IPS DF 6.9 (cell line): ENCODE measurements around the gene AQP3.
"Not testable (repeated sequence)": the region's sequence is repeated elsewhere in the genome, so short reads cannot be mapped to it uniquely, and the experiment has no call there.

ENCODE experiments used
- DNase-seq: peaks from one replicate; pipeline ENCODE4 v3.0.0-alpha.2; 2013; ENCODE audit warnings: low read depth, low spot score
- H3K27ac ChIP-seq: one replicate; pipeline ENCODE4 v1.5.1; 2013; ENCODE audit warnings: low read length, control low read depth
- H3K27me3 ChIP-seq: 2 replicates; pipeline ENCODE4 v1.6.1; 2013; ENCODE audit warnings: mild to moderate bottlenecking, low read length; ENCODE audit not compliant: control insufficient read depth, insufficient read depth
- H3K36me3 ChIP-seq: 2 replicates; pipeline ENCODE4 v1.6.1; 2013; ENCODE audit warnings: low read length; ENCODE audit not compliant: control insufficient read depth, insufficient read depth
- H3K4me1 ChIP-seq: 2 replicates; pipeline ENCODE4 v1.6.1; 2013; ENCODE audit warnings: low read length; ENCODE audit not compliant: control insufficient read depth, insufficient read depth
- H3K4me3 ChIP-seq: 2 replicates; pipeline ENCODE4 v1.5.1; 2013; ENCODE audit warnings: mild to moderate bottlenecking, low read length
- H3K9me3 ChIP-seq: 2 replicates; pipeline ENCODE4 v1.6.1; 2013; ENCODE audit warnings: low read length, inconsistent platforms; ENCODE audit not compliant: control insufficient read depth, insufficient read depth
- WGBS: extraction: QIAGEN DNeasy Blood & Tissue Kit; methylation state at CpG from one replicate; pipeline ENCODE4 v1.1.7; 2013; ENCODE audit warnings: mixed read lengths, missing lambda C conversion rate; ENCODE audit not compliant: insufficient read length, insufficient coverage; 5-methylcytosine and 5-hydroxymethylcytosine counted together

AQP3 gene

GRCh38 chr9:33415501-33416038 is 31.8 kb downstream of the AQP3 start:
- no peaks in the 10 kb centered on the region for H3K4me1 ChIP-seq
- H3K27me3 ChIP-seq, result no peaks in the 10 kb centered on the region
- no peak overlapping the region for H3K27ac ChIP-seq
- H3K4me3 ChIP-seq, result no peak overlapping the region
- H3K9me3 ChIP-seq, result no peaks in the 10 kb centered on the region
- no peaks in the 10 kb centered on the region for H3K36me3 ChIP-seq
- no CpG with 5 or more reads among the region's 9 CpGs for WGBS
- peak; percentile 76 for DNase-seq

GRCh38 chr9:33414889-33415500 is 32.4 kb downstream of the AQP3 start:
- H3K4me1 ChIP-seq, result no peaks in the 10 kb centered on the region
- no peak for DNase-seq
- H3K4me3 ChIP-seq, result no peak overlapping the region
- WGBS, result no CpG with 5 or more reads among the region's 13 CpGs
- H3K9me3 ChIP-seq, result no peaks in the 10 kb centered on the region
- no peak overlapping the region for H3K27ac ChIP-seq
- H3K36me3 ChIP-seq, result no peaks in the 10 kb centered on the region
- H3K27me3 ChIP-seq, result no peaks in the 10 kb centered on the region

GRCh38 chr9:33414268-33414667 is 33.1 kb downstream of the AQP3 start:
- no peak for DNase-seq
- Histone ChIP-seq H3K4me3 (no peak overlapping the region), H3K36me3 (no peaks in the 10 kb centered on the region), H3K27me3 (no peaks in the 10 kb centered on the region), H3K9me3 (no peaks in the 10 kb centered on the region), H3K27ac (no peak overlapping the region), H3K4me1 (no peaks in the 10 kb centered on the region)
- WGBS, result no CpG with 5 or more reads among the region's 3 CpGs

GRCh38 chr9:33408087-33408486 is 39.3 kb downstream of the AQP3 start:
- H3K9me3 ChIP-seq, result no peaks in the 10 kb centered on the region
- no peak for DNase-seq
- H3K36me3 ChIP-seq, result no peaks in the 10 kb centered on the region
- WGBS, result no CpG with 5 or more reads among the region's 5 CpGs
- H3K27me3 ChIP-seq, result no peaks in the 10 kb centered on the region
- no peak overlapping the region for H3K27ac ChIP-seq
- no peak overlapping the region for H3K4me3 ChIP-seq
- no peaks in the 10 kb centered on the region for H3K4me1 ChIP-seq

GRCh38 chr9:33407061-33407460 is 40.3 kb downstream of the AQP3 start:
- Histone ChIP-seq H3K36me3 (no peaks in the 10 kb centered on the region), H3K27me3 (no peaks in the 10 kb centered on the region), H3K27ac (no peak overlapping the region), H3K4me3 (no peak overlapping the region), H3K9me3 (no peaks in the 10 kb centered on the region), H3K4me1 (no peaks in the 10 kb centered on the region)
- no CpG with 5 or more reads among the region's 3 CpGs for WGBS
- no peak for DNase-seq

GRCh38 chr9:33404788-33405362 is 42.5 kb downstream of the AQP3 start:
- no peaks in the 10 kb centered on the region for H3K9me3 ChIP-seq
- H3K36me3 ChIP-seq, result no peaks in the 10 kb centered on the region
- no peak overlapping the region for H3K27ac ChIP-seq
- no peaks in the 10 kb centered on the region for H3K4me1 ChIP-seq
- no peaks in the 10 kb centered on the region for H3K27me3 ChIP-seq
- H3K4me3 ChIP-seq, result no peak overlapping the region
- DNase-seq, result no peak
- no CpG with 5 or more reads among the region's 4 CpGs for WGBS

GRCh38 chr9:33403941-33404787 is 43.2 kb downstream of the AQP3 start:
- DNase-seq, result no peak
- H3K27me3 ChIP-seq, result no peaks in the 10 kb centered on the region
- no peak overlapping the region for H3K4me3 ChIP-seq
- no peaks in the 10 kb centered on the region for H3K4me1 ChIP-seq
- no CpG with 5 or more reads among the region's 17 CpGs for WGBS
- no peak overlapping the region for H3K27ac ChIP-seq
- no peaks in the 10 kb centered on the region for H3K9me3 ChIP-seq
- no peaks in the 10 kb centered on the region for H3K36me3 ChIP-seq

GRCh38 chr9:33402371-33402770 is 45.0 kb downstream of the AQP3 start, which contains the start of gene AQP7:
AQP7 (minus strand) TSS chr9:33402568; CDS start chr9:33401262, 1,306 bp downstream.
- not testable (repeated sequence) for H3K4me1 ChIP-seq, H3K27ac ChIP-seq, DNase-seq, H3K9me3 ChIP-seq, H3K27me3 ChIP-seq, H3K36me3 ChIP-seq, H3K4me3 ChIP-seq
- WGBS, result no CpG with 5 or more reads among the region's 10 CpGs

- H3K9me3 ChIP-seq, DNase-seq, H3K27ac ChIP-seq, H3K4me3 ChIP-seq, H3K36me3 ChIP-seq, H3K4me1 ChIP-seq, H3K27me3 ChIP-seq: not testable (repeated sequence)
- WGBS, result no CpG with 5 or more reads among the region's 10 CpGs
These were observed 45.6 kb downstream of the AQP3 start for GRCh38 chr9:33401809-33402208.

GRCh38 chr9:33399047-33399446 is 48.3 kb downstream of the AQP3 start:
- no CpG with 5 or more reads among the region's 4 CpGs for WGBS
- not testable (repeated sequence) for H3K4me1 ChIP-seq, H3K27me3 ChIP-seq, H3K36me3 ChIP-seq, DNase-seq, H3K9me3 ChIP-seq, H3K4me3 ChIP-seq, H3K27ac ChIP-seq
